HepG2 (cell line): ENCODE data around the gene CAMK2D. TPM values are rescaled to one million over a fixed set of nuclear protein-coding genes. Genes with fewer than 3 reads are reported as not detected.

Experiments
- AHDC1 ChIP-seq: sonication (generic); formaldehyde crosslinking; IDR thresholded peaks from 2 replicates; pipeline ENCODE4 v1.5.1; 2020; ENCODE audit warnings: mild to moderate bottlenecking, missing genetic modification reagents, borderline replicate concordance
- GATAD2A ChIP-seq: IDR thresholded peaks from 2 replicates; pipeline ENCODE4 v1.6.1; 2016
- GPN1 ChIP-seq: sonication (generic); formaldehyde crosslinking; IDR thresholded peaks from 2 replicates; pipeline ENCODE4 v1.5.1; 2020; ENCODE audit warnings: missing genetic modification reagents, borderline replicate concordance
- GZF1 ChIP-seq: sonication (generic); formaldehyde crosslinking; IDR thresholded peaks from 2 replicates; pipeline ENCODE4 v1.5.1; 2020; ENCODE audit warnings: mild to moderate bottlenecking, missing genetic modification reagents
- HNRNPL ChIP-seq: fragments of 200-400 bp; formaldehyde crosslinking; IDR thresholded peaks from 2 replicates; pipeline ENCODE4 v1.6.1; 2017; ENCODE audit warnings: mild to moderate bottlenecking, low read depth, low read length
- ISL2 ChIP-seq: sonication (generic); formaldehyde crosslinking; IDR thresholded peaks from 2 replicates; pipeline ENCODE4 v1.5.0; 2020; ENCODE audit warnings: missing genetic modification reagents
- PAX8 ChIP-seq: sonication (generic); formaldehyde crosslinking; IDR thresholded peaks from 2 replicates; pipeline ENCODE4 v1.8.0; 2022; ENCODE audit warnings: mild to moderate bottlenecking, missing genetic modification reagents, borderline replicate concordance
- PCBP1 ChIP-seq: fragments of 200-400 bp; formaldehyde crosslinking; IDR thresholded peaks from 2 replicates; pipeline ENCODE4 v1.6.1; 2017; ENCODE audit warnings: mild to moderate bottlenecking, low read depth, low read length, borderline replicate concordance
- SALL1 ChIP-seq: sonication (generic); formaldehyde crosslinking; IDR thresholded peaks from 2 replicates; pipeline ENCODE4 v1.8.0; 2022; ENCODE audit warnings: mild to moderate bottlenecking, missing genetic modification reagents
- TBX2 ChIP-seq: sonication (generic); formaldehyde crosslinking; IDR thresholded peaks from 2 replicates; pipeline ENCODE4 v1.5.0; 2020; ENCODE audit warnings: missing genetic modification reagents, mild to moderate bottlenecking, borderline replicate concordance
- ZNF235 ChIP-seq: sonication (generic); formaldehyde crosslinking; IDR thresholded peaks from 2 replicates; pipeline ENCODE4 v1.8.1; 2023; ENCODE audit warnings: mild to moderate bottlenecking, missing genetic modification reagents, borderline replicate concordance
- ZNF296 ChIP-seq: sonication (generic); formaldehyde crosslinking; conservative IDR thresholded peaks from 2 replicates; pipeline ENCODE4 v1.5.0; 2020; ENCODE audit warnings: mild to moderate bottlenecking, missing genetic modification reagents
- ZNF331 ChIP-seq: sonication (generic); formaldehyde crosslinking; IDR thresholded peaks from 2 replicates; pipeline ENCODE4 v1.4.0; 2020; ENCODE audit warnings: missing genetic modification reagents
- ZNF431 ChIP-seq: sonication (generic); formaldehyde crosslinking; IDR thresholded peaks from 2 replicates; pipeline ENCODE4 v1.9.0; 2022; ENCODE audit warnings: missing genetic modification reagents, low read depth, mild to moderate bottlenecking, borderline replicate concordance
- ZNF569 ChIP-seq: sonication (generic); formaldehyde crosslinking; IDR thresholded peaks from 2 replicates; pipeline ENCODE4 v1.5.0; 2020; ENCODE audit warnings: mild to moderate bottlenecking, missing genetic modification reagents, moderate library complexity, borderline replicate concordance
- ZNF766 ChIP-seq: sonication (generic); formaldehyde crosslinking; IDR thresholded peaks from 2 replicates; pipeline ENCODE4 v1.5.0; 2020; ENCODE audit warnings: missing genetic modification reagents, borderline replicate concordance
- polyA plus RNA-seq, 8 experiments: library from polyadenylated mRNA; depleted of rRNA in 3 of 8; stranded (reverse) in 7 of 8; unstranded in 1 of 8; fragments of >200 nt; fragmentation: Illumina TruSeq in 4 of 8; extraction: Trizol in 4 of 8; gene quantifications; 2 replicates each; pipeline versions ENCODE4 v1.2.1 to v1.2.3, GENCODE V29; 2011 to 2016; ENCODE audit warnings: low read depth in 4 of 8, missing spikeins in 1 of 8, mixed read lengths in 1 of 8; ENCODE audit not compliant: insufficient read depth in 1 of 8
- total RNA-seq, 5 experiments: library from RNA; depleted of rRNA; stranded (reverse); fragments of >200 nt; fragmentation: Illumina TruSeq; extraction: Trizol; gene quantifications; 2 replicates each; pipeline ENCODE4 v1.2.3, GENCODE V29; 2016; ENCODE audit warnings: low read depth in 1 of 5
- TF ChIP-seq, protein P1 (sequence below): sonication (generic); formaldehyde crosslinking; IDR thresholded peaks from 2 replicates; pipeline ENCODE4 v1.9.0; 2021; ENCODE audit warnings: missing genetic modification reagents, borderline replicate concordance
- TF ChIP-seq, protein P2 (sequence below): sonication (generic); formaldehyde crosslinking; IDR thresholded peaks from 2 replicates; pipeline ENCODE4 v1.5.0; 2020; ENCODE audit warnings: mild to moderate bottlenecking, missing genetic modification reagents

The CAMK2D gene
- total and polyA plus RNA-seq, 2 of the 13 experiments (the other 11 are each of a cell fraction or from before 2014, with no cell fraction given), result 18.0 to 65.4 TPM

DNA sequence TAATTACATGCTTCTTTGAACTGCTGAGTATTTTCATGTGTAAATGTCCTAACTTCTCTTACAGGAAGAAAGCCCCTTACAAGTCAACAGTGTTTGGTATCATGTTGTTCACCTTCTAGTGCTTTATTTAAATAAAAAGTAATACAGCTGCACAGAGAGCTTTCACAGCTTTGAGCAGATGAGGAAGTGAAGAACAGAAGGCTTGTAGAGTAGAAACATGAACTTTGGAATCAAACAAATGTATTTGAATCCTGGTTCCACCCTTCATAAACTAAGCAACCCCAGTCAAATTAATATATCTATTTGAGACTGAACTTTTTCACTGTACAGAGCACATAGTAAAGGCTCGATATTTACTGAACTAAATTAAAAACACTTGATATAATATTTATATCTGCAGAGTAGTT lies 120.5 kb downstream of the CAMK2D start (continued):
- TF ChIP-seq ZNF235 (CRISPR knock-in tag) (no peak), GZF1 (CRISPR knock-in tag) (no peak), HNRNPL (no peak), SALL1 (CRISPR knock-in tag) (no peak), ZNF331 (CRISPR knock-in tag) (0 out of 2 replicates have a peak, but pooled peaks have one; percentile 18), GATAD2A (CRISPR knock-in tag) (peak; percentile 83), TBX2 (CRISPR knock-in tag) (peak; percentile 47; the same call in 1 of the 2 replicates), ISL2 (CRISPR knock-in tag) (peak; percentile 79), ZNF431 (no peak), ZNF569 (CRISPR knock-in tag) (no peak), PCBP1 (no peak), ZNF296 (CRISPR knock-in tag) (no peak), GPN1 (no peak), AHDC1 (peak; percentile 82; the same call in 1 of the 2 replicates), ZNF766 (CRISPR knock-in tag) (no peak), PAX8 (CRISPR knock-in tag) (no peak)
- TF ChIP-seq, protein P1, sequence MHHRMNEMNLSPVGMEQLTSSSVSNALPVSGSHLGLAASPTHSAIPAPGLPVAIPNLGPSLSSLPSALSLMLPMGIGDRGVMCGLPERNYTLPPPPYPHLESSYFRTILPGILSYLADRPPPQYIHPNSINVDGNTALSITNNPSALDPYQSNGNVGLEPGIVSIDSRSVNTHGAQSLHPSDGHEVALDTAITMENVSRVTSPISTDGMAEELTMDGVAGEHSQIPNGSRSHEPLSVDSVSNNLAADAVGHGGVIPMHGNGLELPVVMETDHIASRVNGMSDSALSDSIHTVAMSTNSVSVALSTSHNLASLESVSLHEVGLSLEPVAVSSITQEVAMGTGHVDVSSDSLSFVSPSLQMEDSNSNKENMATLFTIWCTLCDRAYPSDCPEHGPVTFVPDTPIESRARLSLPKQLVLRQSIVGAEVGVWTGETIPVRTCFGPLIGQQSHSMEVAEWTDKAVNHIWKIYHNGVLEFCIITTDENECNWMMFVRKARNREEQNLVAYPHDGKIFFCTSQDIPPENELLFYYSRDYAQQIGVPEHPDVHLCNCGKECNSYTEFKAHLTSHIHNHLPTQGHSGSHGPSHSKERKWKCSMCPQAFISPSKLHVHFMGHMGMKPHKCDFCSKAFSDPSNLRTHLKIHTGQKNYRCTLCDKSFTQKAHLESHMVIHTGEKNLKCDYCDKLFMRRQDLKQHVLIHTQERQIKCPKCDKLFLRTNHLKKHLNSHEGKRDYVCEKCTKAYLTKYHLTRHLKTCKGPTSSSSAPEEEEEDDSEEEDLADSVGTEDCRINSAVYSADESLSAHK (CRISPR knock-in tag), result no peak
- TF ChIP-seq, protein P2, sequence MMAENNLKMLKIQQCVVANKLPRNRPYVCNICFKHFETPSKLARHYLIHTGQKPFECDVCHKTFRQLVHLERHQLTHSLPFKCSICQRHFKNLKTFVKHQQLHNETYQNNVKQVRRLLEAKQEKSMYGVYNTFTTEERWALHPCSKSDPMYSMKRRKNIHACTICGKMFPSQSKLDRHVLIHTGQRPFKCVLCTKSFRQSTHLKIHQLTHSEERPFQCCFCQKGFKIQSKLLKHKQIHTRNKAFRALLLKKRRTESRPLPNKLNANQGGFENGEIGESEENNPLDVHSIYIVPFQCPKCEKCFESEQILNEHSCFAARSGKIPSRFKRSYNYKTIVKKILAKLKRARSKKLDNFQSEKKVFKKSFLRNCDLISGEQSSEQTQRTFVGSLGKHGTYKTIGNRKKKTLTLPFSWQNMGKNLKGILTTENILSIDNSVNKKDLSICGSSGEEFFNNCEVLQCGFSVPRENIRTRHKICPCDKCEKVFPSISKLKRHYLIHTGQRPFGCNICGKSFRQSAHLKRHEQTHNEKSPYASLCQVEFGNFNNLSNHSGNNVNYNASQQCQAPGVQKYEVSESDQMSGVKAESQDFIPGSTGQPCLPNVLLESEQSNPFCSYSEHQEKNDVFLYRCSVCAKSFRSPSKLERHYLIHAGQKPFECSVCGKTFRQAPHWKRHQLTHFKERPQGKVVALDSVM, result no peak
